Left colon (tissue), 2 donors: ENCODE results near the gene CIB1. TPM values are rescaled to one million over a fixed set of nuclear protein-coding genes. Genes with fewer than 3 reads are reported as not detected.

Experiments
- ATAC-seq: fragments of 200-7000 bp; cut with Tn5 transposase; one replicate; pipeline ENCODE4 v1.9.1; 2020; ENCODE audit warnings: mild to moderate bottlenecking, moderate library complexity
- DNase-seq, 2 donors: peaks; one replicate each; pipeline ENCODE4 v3.0.0-alpha.2; 2020
- intact Hi-C, 2 donors: fragments of 100-400 bp; cut with DNase I in 1 of 2; cut with micrococcal nuclease in 1 of 2; formaldehyde crosslinking; loops; one replicate each; pipeline versions ENCODE4 v1.11.2 to v1.14.0; 2022; cut with DNase I, micrococcal nuclease
- total RNA-seq, 2 donors: library from RNA; stranded (reverse); fragmentation: NEBNext Ultra II Directional; extraction: Animal tissue kit (Norgen Biotek cat#: 25700); gene quantifications; one replicate each; pipeline ENCODE4 v1.2.1, GENCODE V29; 2021
- donor health status: DM: no; HTN: no; CAD: no.
- donor health status: DM: yes; HTN: yes; CAD: no.

The CIB1 gene
- total RNA-seq, 2 donors from 2014 or later: 235 to 242 TPM

DNA sequence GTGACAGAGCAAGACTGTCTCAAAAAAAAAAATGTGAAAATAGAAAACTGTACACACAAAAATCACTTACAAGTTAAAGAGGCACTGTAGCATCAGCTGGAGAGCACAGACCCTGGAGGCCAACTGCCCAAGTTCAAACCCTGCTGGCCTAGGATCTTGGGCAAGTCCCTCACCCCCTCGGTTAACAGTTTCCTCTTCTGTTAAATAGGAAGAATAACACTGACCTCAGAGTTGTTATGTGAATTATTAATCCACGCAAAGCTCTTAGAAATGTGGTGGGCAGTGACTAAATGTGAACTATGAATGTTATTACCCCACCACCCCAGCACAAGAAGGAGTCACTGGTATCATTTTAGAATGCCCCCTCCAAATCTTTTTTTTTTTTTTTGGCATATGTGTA is 11.2 kb downstream of the CIB1 start:
- DNase-seq (no peak), ATAC-seq (no peak)
- intact Hi-C loops: no loop called here

DNA sequence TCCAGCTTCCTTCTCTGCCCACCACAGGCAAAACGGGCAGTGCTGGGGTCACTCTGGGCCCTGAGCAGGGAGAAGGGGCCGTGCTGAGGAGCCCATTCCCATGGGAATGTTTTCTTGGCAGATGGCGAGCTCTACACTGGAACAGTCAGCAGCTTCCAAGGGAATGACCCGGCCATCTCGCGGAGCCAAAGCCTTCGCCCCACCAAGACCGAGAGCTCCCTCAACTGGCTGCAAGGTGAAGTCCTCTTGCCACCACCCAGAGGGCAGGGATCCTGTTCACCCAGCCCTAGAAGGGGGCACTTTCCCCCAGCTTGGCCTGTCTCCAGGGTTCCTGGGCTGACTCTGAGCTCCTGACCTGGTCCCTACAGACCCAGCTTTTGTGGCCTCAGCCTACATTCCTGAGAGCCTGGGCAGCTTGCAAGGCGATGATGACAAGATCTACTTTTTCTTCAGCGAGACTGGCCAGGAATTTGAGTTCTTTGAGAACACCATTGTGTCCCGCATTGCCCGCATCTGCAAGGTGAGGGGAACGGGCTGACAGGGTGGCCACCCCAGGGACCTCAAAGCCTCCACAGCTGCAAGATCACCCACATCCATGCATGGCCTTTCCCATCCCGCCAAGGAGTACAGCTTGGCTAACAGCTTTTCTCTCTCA is 12.4 kb downstream of the CIB1 start:
- ATAC-seq (peak; percentile 86), DNase-seq (peak; percentile 80 to 81)
- intact Hi-C loops: no loop called here

DNA sequence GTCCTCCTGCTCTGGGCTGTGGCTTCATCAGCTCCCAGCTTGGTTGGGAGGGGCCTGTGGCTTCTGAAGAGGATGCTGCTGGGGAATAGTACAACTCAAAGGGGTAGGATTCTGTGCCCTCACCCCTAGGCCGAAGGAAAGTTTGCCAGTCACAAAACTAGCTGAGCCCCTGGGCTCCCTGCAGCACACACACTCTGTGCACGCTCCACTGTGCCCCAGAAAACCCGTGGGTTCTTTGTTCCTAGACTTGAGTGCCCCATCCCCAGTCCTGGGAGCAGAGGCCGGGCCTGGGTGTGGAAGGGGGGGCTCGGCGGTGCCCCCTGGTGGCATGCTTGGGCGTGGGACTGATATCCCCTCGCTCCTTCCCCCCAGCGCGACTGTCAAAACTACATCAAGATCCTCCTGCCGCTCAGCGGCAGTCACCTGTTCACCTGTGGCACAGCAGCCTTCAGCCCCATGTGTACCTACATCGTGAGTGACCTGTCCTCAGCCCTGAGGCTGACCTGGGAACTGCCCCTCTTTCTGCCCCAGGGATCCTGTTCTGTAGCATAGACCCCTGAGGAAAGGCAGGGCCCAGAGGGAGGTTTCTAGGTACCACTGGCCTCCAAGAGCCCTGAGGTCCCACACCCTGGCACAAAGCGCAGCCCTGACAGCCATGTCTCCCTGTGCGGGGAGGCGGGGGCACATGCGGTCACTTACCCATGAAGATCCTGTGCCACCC is 14.2 kb downstream of the CIB1 start:
- ATAC-seq: peak; percentile 34
- intact Hi-C loops: no loop called here
- peak in 1 of 2 donors; percentile 67 for DNase-seq

DNA sequence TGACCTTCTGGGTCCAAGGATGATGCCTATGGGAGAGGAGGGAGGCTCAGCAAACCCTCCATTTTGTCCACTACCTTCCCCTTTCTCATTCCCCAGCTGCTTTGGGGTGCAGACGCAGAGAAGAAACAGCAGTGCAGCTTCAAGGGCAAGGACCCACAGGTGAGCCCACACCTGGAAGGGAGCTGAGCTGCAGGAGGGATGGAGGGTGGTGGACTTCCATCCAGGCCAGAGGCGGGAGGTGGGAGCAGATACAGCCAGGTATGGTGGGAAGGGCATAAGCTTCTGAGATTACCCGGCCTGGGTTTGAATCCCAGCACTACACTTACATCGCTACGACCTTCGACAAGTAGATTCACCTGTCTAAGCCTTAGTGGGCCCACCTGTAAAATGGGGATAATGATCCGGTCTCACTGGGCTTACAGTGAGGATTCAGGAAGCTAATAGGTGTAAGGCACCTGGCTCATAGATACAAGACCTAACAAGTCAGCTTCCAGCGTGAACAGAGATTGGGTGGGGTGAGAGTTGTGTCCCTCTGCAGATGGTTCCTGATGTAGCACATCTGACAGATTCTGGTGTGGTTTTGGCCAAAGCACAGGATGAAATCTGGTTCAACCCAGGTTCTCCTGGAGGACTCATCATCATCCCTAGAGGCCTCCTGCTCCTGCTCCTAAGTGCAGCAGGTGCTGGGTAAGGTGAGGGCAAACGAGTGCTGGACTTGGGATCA is 15.9 kb downstream of the CIB1 start:
- intact Hi-C loops: no loop called here
- DNase-seq (no peak), ATAC-seq (no peak)

DNA sequence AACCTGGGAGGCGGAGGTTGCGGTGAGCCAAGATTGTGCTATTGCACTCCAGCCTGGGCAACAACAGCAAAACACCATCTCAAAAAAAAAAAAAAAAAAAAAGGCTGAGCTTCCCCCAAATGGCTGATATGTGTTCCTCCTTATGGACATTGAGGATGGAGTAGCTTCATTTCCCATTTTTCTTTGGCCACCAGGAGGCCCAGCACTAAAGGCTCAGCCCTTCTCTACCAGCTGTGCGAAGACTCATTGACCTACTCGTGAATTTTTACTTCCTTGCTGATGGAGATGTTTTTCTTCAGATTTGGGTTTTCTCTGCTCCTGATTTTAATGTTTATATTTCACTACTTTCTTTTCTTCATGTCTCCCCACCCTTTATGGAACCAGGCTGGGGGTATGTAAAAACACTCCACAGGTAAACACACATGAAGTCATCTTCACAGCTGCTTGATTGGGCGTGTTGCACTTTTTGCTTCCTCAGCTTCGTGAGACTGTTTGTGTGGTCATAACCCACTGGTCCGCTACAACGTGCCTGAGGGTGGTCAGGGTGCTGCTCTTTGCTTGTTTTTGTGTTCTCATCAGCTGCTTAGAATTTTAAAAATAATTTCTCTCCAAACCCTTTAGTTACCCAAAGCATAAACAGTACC is 19.1 kb downstream of the CIB1 start:
- DNase-seq (no peak), ATAC-seq (no peak)
- intact Hi-C loops: no loop called here

DNA sequence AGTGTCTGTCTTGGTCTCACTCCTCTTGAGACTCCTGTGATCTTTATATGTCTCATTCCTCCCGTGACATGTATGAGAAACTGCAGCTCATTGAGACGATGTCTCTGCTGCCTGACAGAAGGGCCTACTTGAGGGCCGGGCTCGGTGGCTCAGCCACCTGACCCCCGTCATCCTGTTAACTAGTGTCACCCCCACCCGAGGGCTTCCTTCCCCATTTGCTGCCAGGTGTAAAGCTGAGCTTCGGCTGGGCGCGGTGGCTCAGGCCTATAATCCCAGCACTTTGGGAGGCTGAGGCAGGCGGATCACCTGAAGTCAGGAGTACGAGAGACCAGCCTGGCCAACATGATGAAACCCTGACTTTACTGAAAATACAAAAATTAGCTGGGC is 19.9 kb downstream of the CIB1 start:
- peak in 1 of 2 donors; percentile 55 for DNase-seq
- peak; percentile 2 for ATAC-seq
- intact Hi-C loops: no loop called here

DNA sequence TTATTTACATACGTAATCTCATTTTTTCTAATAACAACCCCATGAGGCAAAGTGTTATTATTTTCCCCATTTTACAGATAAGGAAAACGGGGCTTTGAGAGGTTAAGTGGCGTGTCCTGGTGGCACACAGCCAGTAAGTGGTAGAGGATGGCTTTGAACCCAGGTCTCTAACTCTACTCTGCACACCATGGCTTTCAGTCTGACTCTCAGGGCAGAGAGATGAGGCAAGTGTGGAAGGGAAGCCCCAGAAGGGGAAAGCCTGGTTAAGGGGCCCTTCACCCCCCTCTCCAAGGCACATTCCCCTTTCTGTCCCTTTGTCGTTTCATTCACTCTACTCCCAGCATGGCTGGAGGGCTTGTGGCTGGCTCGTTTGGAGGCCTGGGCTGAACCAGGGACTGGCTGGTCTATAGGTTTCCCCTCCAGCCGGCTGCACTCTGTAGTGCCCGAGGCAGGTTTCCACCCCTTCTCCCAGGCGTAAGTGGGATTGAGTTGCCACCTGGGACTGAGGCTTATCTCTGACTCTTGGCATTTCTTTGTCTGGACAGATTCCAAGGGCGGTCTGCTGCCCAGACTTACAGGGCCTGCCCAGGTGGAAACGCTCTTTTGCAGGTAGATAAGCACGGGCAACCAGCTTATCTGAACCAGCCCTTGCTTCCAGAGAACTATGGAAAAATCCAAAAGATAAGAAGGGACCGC is 20.5 kb downstream of the CIB1 start:
- peak; percentile 51 for ATAC-seq
- intact Hi-C loops: no loop called here
- peak; percentile 63 to 75 for DNase-seq

DNA sequence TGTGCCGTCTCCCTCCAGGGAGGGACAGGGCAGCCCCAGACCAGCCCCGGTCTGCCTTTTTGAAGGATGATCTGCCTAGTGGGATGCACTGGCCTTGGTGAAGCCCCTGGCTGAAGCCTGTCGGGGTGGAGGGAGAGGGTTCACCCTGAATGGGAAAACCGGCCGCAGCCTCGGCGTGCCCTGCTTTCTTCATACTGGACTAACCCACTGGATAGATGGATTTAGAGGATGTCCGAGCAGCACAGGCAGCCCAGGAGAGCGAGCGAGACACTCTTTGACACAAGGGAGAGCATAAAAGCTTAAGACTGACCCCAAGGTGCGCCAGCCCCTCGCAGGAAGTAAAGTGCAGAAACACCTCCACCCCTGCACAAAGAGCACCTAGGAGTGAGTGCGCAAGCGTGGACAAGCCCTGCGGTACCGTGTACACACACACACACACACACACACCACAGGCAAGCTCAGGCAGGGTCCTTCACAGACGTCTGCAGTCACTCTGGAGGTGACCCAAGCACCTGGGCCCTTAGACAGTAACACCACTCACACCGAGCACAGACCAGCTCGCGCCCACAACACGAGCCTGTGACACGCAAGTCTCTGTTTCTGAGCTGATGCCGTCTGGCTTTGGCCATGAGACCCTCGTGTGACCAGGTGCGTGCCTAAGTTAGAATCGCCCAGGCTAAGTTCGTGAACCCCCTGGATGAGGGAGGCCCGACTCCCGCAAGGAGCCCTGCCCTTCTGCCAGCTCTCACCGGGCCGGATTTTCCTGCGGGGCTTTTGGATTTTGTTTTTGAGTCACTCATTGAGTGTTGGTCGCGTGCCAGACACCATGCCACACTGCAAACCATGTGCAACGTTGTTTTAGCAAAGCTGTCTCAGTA is 21.3 kb downstream of the CIB1 start:
- intact Hi-C loops: no loop called here
- ATAC-seq (no peak), DNase-seq (no peak)

DNA sequence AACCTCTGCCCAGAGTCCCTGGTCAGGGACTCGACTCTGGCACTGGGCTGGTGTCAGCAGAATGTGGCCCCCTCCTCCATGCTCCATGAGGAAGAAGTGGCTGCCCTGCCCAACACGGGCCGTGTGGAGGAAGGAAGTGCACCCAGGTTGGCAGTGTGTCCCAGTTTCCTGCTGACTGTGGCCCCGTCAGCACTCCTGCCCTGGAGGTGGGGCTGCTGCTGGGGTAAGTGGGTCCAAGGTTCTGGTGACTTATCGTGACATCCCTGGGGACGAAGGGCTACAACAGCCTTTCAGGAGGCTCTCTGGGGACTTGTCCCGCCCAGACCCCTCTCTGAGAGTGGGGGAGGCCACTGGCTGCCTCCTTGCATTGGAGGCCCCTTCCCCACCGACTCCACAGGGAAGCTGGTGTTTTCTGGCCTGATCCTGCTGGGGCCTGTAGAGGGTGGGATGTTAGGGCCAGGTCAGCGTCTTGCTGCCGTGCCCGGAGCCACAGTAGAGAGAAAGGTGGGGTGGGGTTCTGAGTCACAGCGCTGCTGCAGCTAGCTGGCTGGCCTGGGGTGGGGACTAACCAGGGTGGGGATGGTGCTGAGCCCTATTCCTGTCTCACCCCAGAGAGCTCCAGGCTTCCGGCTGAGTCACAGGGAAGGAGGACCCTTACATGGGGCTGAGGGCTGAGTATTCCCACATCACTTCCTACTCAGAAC is 22.1 kb downstream of the CIB1 start:
- intact Hi-C loops: no loop called here
- peak; percentile 80 for ATAC-seq
- DNase-seq: peak; percentile 81 to 94

DNA sequence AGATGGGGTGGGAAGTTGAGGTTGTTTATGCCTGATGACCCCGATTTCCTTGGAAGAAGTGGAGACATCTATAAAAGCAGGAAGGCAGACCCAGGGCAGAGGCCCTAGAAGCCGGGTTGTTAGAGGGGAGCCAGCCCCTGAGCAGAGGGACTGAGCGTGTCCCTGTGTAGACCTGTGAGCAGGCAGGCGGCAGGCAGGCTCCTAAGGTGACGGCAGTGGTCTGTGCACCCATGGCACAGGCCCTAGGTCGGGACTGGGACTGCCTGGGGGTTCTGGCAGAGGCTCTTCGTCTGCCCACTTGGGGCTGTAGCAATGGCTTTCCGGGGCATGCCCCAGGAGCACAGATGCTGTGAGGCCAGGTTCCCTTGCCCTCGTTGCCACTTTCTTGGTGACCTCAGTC is 22.7 kb downstream of the CIB1 start:
- ATAC-seq: peak; percentile 0
- intact Hi-C loops: no loop called here
- no peak for DNase-seq

DNA sequence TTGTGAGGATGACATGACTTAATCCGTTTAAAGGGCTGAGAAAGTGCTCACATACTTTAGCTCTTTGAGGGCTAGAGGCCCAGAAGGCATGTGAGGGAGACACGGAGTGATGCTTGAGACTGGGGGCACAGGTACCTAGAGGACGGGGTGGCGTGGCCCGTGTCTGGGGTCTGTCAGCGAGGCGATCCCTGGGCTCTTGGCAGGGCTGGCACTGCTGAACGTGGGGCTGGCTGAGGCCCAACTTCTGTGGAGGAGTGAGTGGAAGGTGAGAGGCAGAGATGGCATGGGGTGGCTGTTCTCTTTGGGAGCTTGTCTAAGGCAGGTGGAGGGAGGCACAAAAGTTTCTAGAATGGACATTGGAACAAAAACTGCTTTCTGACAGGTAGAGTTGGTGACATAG is 23.1 kb downstream of the CIB1 start:
- intact Hi-C loops: no loop called here
- ATAC-seq (no peak), DNase-seq (no peak)

DNA sequence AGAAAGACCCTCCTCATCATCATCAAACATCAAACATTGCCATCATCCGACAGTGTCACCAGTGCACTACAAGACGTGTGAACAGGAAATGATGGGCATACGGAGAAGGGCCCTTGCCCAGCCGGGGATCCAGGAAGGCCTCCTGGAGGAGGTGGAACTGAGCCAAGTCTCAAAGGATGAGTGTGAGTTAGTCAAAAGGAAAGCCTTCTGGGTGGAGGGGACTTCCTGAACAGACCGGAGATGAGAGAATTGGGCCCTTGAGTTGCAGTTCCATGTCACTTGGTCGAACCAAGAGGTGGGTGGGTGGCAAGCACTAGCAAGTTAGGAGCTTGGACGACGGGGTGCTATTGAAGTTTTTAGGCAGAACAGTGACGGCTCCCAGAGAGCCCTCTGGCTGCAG is 24.1 kb downstream of the CIB1 start:
- ATAC-seq (no peak), DNase-seq (no peak)
- intact Hi-C loops: no loop called here

DNA sequence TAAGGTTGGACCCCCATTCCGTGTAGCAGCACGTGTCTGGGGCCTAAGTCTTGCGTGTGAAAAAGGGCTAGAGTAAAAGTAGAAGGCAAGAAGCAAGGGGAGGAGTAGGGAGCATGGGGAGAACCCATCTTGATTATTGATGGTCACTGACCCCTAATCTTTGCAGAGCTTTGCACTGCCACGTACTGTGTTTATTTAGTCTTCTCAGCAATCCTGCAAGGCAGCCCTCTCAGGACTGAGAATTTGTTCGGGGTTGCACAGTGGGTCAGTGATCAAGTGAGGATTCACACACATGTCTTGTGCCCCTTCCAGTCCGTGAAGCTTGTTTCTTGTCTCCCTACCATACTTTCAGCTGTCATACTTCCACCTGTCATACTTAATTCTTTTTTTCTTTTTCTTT is 25.4 kb downstream of the CIB1 start:
- ATAC-seq (no peak), DNase-seq (no peak)
- intact Hi-C loops: no loop called here

DNA sequence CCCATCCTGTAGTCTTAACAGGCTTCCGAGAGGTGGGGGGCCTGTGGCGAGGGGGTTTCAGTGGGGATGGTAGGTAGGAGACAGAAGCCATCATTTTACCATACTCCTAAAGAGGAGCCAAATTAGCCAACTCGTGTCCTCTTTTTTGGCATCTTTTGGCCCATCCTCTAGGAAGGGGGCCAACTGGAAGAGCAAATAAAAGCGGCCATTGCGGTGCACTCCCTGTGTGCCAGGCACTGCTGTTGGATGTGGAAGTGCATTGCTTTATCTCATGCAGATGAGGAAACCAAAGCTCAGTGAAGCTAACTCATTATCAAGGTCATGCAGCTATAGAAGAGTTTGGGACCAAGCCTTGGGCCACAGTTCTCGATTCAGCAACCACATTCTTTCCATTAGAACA is 26.5 kb downstream of the CIB1 start:
- intact Hi-C loops: no loop called here

DNA sequence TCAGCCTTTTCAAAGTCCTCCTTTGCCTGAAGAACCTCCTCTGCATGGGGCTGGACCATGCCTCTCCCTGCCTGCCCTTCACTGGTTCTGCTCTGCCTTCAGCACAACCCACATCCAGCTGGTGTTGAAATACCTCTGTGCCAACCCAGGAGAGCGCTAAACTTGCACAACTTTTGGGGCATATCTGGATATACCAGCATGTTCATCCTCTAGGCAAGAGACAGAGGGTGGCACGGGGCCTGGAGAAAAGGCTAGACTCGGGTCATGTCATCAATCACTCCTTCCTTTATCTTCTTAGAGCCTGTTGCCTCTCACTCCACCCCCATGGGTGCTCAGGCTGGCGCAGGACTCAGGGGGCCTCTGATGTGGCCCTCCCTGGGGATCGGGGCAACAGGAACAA is 27.9 kb downstream of the CIB1 start:
- ATAC-seq: no peak
- intact Hi-C loops: no loop called here
- DNase-seq: no peak

More for the DNA sequence above, 26.5 kb downstream of the CIB1 start:
- DNase-seq: no peak
- no peak for ATAC-seq

DNA sequence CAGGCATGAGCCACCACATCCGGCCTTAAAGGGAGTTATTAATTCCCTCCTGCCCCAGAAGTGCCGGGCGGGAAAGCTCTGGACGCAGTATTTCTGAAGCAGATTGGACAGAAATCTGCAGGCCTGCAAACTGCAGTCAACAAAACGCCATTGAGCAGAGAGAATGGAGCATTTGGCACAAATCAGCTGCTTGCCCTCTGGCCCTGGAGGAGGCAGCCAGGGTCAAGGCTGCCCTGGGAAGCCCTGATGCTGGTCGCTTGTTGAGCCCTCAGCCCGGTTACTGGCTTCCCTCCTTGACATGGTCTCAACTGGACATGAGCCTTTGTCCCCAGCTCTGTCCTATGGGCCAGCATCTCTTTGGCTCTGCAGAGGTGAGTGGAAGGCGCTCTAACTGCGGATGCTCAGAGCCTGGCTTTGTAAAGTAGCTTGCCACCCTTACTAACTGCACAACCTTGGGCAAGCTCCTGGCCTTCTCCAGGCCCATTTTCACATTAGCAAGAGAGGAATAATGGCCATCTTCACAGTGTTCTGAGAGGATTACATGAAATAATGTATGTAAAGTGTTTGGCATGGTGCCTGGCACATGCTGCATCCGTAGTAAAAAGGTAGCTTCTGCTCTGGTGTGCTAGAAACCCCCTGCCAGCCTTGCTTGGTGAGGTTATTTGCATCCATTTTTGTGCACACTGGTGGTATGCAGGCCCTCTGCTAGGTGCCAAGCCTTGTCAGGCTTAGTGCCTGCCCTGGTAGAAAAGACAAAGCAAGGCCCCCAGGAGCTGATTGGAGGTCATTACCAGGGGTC is 28.5 kb downstream of the CIB1 start:
- intact Hi-C loops: no loop called here
- no peak for ATAC-seq
- no peak for DNase-seq

DNA sequence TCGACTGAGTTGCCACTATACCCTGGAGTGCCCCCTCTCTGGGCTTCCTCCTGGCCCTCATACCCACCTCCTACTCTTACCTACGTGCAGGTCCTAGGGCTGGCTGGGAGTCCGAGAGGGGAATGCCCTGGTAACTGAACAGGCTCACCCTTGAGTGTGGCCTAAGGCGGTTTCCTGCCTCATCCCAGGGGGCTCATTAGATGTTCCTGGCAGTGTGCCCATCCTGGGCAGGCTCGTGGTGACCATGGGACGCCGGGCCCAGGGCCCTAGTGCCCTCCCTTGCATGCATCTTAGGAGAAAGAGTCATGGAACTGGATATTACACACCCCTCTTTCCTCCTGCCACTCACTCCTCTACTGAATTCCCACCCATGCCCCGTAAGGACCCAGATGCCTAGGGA is 29.8 kb downstream of the CIB1 start:
- intact Hi-C loops: no loop called here
- ATAC-seq (no peak), DNase-seq (no peak)
